ENCODE data around the gene UBE2M.

The UBE2M gene

DNA sequence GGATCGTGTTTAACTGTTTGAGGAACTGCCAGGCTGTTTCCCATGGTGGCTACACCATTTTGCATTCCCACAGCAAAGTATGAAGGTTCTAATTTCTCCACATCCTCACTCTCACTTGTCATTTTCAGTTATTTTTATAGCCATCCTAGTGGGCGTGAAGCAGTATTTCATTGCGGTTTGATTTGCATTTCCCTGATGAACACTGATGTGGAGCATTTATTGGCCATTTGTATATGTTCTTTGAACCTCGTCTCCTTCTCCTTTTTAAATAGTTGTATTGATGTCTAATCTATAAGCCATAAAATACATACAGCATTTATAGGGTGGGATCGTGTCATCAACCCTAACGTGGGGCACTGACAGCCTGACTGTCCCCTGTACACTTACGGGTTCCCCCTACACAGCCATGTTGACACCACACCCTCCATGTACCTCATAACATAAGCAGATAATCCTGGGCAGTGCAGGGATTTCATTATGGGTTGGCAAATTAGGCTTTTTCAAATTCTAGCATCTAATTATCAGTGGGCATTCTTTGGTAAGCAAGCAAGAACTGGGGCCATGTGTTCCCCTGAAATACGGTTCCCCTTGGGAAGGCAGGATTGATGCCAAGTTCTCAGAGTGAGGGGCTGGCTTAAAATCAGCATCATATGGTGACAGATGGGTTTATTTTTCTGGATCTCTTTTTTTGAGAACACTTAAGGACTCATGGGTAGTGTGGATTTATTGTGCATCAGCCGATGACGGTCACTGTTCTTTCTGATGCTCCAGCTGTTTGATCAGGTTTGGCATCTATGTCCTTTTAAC lies 27.2 kb downstream of the UBE2M start:
- POLR2A ChIA-PET, result interaction anchor here (1.4 kb wide), 1 partner anchor 12 kb away, joined by 5 read pairs; the partner anchor contains the start of gene TRIM28
- CTCF ChIA-PET, result no interaction called here
- TF ChIP-seq TARDBP (IDR thresholded peaks at IDR 0.05), result no peak
- no peak for TF ChIP-seq CTBP1 (IDR thresholded peaks at IDR 0.05; ENCODE audit: borderline replicate concordance)
- no peak for TF ChIP-seq LEF1 (IDR thresholded peaks at IDR 0.05; ENCODE audit: borderline replicate concordance)
- TF ChIP-seq SUZ12 (IDR thresholded peaks at IDR 0.05), result no peak
- TF ChIP-seq ELF4 (IDR thresholded peaks at IDR 0.05), result no peak
- TF ChIP-seq, protein P1, sequence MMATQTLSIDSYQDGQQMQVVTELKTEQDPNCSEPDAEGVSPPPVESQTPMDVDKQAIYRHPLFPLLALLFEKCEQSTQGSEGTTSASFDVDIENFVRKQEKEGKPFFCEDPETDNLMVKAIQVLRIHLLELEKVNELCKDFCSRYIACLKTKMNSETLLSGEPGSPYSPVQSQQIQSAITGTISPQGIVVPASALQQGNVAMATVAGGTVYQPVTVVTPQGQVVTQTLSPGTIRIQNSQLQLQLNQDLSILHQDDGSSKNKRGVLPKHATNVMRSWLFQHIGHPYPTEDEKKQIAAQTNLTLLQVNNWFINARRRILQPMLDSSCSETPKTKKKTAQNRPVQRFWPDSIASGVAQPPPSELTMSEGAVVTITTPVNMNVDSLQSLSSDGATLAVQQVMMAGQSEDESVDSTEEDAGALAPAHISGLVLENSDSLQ (IDR thresholded peaks at IDR 0.05), result no peak
- TF ChIP-seq FOXA1 (IDR thresholded peaks at IDR 0.05), result no peak
- no peak for TF ChIP-seq FOXM1 (IDR thresholded peaks at IDR 0.05; ENCODE audit: borderline replicate concordance)
- TF ChIP-seq FOXK2 (IDR thresholded peaks at IDR 0.05), result no peak
- no peak for TF ChIP-seq BHLHE40 (IDR thresholded peaks at IDR 0.05; ENCODE audit: borderline replicate concordance)
- no peak for TF ChIP-seq HDGF (IDR thresholded peaks at IDR 0.05; ENCODE audit: borderline replicate concordance)
- TF ChIP-seq ZNF384 (IDR thresholded peaks at IDR 0.05), result no peak
- no peak for TF ChIP-seq NFRKB (IDR thresholded peaks at IDR 0.05)
- TF ChIP-seq L3MBTL2 (conservative IDR thresholded peaks at IDR 0.05), result no peak
- no peak for TF ChIP-seq ARNT (IDR thresholded peaks at IDR 0.05)
- no peak for TF ChIP-seq SP1 (IDR thresholded peaks at IDR 0.05)
- DNase-seq (ENCODE audit: extremely low spot score), result no peak

DNA sequence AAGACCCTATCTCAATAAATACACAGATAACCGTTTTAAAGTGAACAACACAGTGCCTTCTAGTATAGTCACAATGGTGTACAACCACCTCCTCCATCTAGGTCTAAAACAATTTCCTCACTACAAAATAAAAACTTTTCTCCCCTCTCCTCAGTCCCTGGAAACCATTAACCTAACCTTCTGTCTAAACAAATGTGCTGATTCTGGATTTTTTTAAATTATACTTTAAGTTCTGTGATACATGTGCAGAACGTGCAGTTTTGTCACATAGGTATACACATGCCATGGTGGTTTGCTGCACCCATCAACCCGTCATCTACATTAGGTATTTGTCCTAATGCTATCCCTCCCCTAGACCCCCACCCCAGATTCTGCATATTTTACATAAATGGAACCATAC lies 29.0 kb downstream of the UBE2M start:
- ChIA-PET CTCF (interaction anchor here (0.8 to 1.4 kb wide), 2 partner anchors 10 to 142 kb away, joined by 3 to 5 read pairs; partner anchors contain the start of gene ZBTB45), POLR2A (interaction anchor here (0.9 to 1.1 kb wide), 2 partner anchors 9 to 14 kb away, joined by 3 to 5 read pairs; partner anchors contain the start of genes TRIM28 and ZBTB45)
- no peak for DNase-seq (ENCODE audit: extremely low spot score)
- no peak for TF ChIP-seq BHLHE40 (IDR thresholded peaks at IDR 0.05; ENCODE audit: borderline replicate concordance)

DNA sequence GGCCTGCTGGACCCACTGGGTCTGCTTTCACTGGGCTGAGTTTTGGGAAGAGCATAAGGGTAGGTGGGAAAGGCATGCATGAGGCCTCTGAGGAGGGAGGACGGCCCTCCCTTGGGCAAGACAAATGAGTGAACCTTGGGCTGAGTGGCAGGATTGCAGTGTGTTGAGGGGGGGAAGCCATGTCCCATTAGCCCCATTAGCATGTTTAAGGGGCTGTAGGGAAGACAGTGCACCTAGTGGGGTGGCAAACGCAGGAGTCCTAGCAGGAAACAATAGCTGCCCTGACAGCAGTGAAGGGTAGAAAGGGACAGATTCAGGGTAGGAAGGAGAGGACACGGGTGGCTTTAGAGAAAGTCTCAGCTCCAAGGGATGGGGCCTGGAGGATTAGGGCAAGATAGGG lies 35.7 kb downstream of the UBE2M start:
- ChIA-PET POLR2A (interaction anchor here (1.2 to 7.8 kb wide), 2 partner anchors 21 to 37 kb away, joined by 3 to 96 read pairs; partner anchors contain the start of gene TRIM28), CTCF (no interaction called here)
- TF ChIP-seq LEF1 (IDR thresholded peaks at IDR 0.05; ENCODE audit: borderline replicate concordance) (no peak), NFRKB (IDR thresholded peaks at IDR 0.05) (no peak), ZNF384 (IDR thresholded peaks at IDR 0.05) (no peak)
- DNase-seq (ENCODE audit: extremely low spot score), result no peak

DNA sequence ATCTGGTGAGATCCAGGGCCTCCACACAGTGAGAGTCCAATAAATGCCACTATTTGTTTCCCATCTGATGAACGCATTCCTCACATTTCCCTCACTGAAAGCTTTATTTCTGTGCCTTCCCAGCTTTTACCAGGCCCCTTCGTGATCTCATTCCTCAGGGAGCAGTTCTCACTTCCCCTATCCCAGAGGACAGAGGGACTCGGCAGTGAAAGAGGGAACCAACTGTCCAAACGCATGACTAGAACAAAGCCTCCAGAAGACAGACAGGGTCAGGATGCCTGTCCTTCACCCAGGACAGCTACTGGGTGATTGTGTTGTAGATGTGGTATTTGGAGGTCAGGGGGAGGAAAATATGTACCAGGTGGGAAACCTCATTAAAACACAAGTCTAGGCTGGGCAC lies 36.8 kb downstream of the UBE2M start:
- POLR2A ChIA-PET, result interaction anchor here (1.3 to 7.8 kb wide), 4 partner anchors 23 to 37 kb away, joined by 4 to 96 read pairs (median 48); partner anchors contain the start of genes CHMP2A, TRIM28 and UBE2M
- DNase-seq (ENCODE audit: extremely low spot score), result no peak
- CTCF ChIA-PET, result interaction anchor here (0.6 to 0.9 kb wide), 2 partner anchors 16 to 59 kb away, joined by 3 to 7 read pairs; no protein-coding TSS in a partner anchor
- TF ChIP-seq ARNT (IDR thresholded peaks at IDR 0.05), result no peak
- no peak for TF ChIP-seq L3MBTL2 (conservative IDR thresholded peaks at IDR 0.05)
- TF ChIP-seq TARDBP (IDR thresholded peaks at IDR 0.05), result no peak
- no peak for TF ChIP-seq LEF1 (IDR thresholded peaks at IDR 0.05; ENCODE audit: borderline replicate concordance)
- TF ChIP-seq ZNF384 (IDR thresholded peaks at IDR 0.05), result no peak
- no peak for TF ChIP-seq FOXK2 (IDR thresholded peaks at IDR 0.05)
- no peak for TF ChIP-seq BHLHE40 (IDR thresholded peaks at IDR 0.05; ENCODE audit: borderline replicate concordance)
- no peak for TF ChIP-seq ELF4 (IDR thresholded peaks at IDR 0.05)
- no peak for TF ChIP-seq SP1 (IDR thresholded peaks at IDR 0.05)
- TF ChIP-seq NFRKB (IDR thresholded peaks at IDR 0.05), result no peak
- TF ChIP-seq, protein P1 (IDR thresholded peaks at IDR 0.05), result no peak
- TF ChIP-seq SUZ12 (IDR thresholded peaks at IDR 0.05), result no peak
- TF ChIP-seq HDGF (IDR thresholded peaks at IDR 0.05; ENCODE audit: borderline replicate concordance), result no peak
- no peak for TF ChIP-seq FOXA1 (IDR thresholded peaks at IDR 0.05)
- no peak for TF ChIP-seq FOXM1 (IDR thresholded peaks at IDR 0.05; ENCODE audit: borderline replicate concordance)
- no peak for TF ChIP-seq CTBP1 (IDR thresholded peaks at IDR 0.05; ENCODE audit: borderline replicate concordance)

DNA sequence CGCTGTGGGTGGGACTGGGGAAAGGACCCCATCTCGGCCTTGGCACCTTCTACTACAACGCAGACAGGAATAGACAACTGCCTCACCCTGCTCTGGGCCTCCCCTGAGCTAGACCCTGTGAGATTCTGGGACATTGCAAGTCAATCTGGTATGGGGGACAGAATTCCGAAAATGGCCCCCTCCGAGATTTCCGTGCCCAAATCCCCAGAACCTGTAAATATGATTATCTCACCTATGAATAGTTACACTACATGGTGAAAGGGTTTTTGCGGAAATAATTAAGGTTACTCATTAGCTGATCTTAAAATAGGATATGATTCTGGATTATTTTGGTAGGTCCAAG lies 38.2 kb downstream of the UBE2M start:
- TF ChIP-seq CTBP1 (IDR thresholded peaks at IDR 0.05; ENCODE audit: borderline replicate concordance), result no peak
- POLR2A ChIA-PET, result interaction anchor here (0.5 to 7.8 kb wide), 33 partner anchors 9 to 839 kb away, joined by 3 to 96 read pairs (median 5); partner anchors contain the start of genes CHMP2A, TRIM28, UBE2M and ZNF274
- DNase-seq (ENCODE audit: extremely low spot score), result no peak
- CTCF ChIA-PET, result interaction anchor here (0.8 to 2.1 kb wide), 7 partner anchors 8 to 117 kb away, joined by 3 to 9 read pairs (median 5); partner anchors contain the start of genes CHMP2A and TRIM28

DNA sequence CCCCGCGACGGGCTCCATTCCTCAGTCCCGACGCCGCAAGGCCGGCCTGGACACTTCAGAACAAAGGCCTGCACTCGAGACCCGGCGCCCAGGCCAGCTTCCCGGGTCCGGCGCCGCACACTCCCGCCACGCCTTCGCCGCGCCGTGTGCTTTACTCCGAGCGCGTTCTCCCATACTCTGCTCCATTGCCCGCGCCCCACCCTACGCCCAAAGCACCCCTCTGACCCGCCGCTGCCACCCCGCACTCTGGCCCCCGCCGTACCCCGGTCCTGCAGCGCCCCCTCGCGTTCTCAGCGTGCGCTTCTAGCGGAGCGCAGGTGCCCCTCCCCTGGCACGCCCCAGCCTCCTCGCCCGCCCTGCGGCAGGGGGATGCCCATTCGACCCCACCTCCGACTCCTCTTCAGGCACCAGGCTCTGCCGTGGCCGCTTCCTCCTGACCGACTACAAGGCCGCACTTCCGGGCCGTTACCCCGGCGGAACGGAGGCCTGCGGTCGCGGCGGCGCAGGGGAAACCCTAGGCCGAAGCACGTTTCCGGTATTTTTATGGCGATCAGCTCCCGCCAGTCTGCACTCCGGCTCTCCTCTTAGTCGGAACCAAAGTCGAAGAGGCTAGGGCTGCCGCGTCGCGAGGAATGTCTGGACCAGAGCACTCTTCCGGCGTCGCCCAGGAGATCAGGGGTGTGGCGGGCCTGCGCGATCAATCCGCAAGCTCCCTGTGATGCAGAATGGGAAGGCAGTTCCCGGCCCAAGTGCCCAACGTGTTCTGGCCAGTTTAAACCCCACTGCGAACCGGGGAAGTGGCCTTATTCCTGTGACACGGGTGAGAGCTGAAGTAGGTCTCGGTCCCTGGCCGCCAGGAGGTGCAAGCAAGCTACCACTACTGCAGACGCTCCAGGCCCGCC lies 38.8 kb downstream of the UBE2M start, which contains the start of gene ZBTB45:
Gene ZBTB45, minus strand, starts transcription at position 456 of the 902 bp plus-strand sequence. CDS start 2,137 bp downstream, outside the sequence.
- ChIA-PET CTCF (interaction anchor here (0.6 to 2.1 kb wide), 9 partner anchors 9 to 117 kb away, joined by 3 to 9 read pairs (median 4); partner anchors contain the start of genes CHMP2A and TRIM28), POLR2A (interaction anchor here (0.5 to 7.8 kb wide), 39 partner anchors 9 to 838 kb away, joined by 3 to 96 read pairs (median 4); partner anchors contain the start of genes CHMP2A, TRIM28, UBE2M and ZNF274)
- TF ChIP-seq ARNT (IDR thresholded peaks at IDR 0.05) (peak; percentile 77), BHLHE40 (IDR thresholded peaks at IDR 0.05; ENCODE audit: borderline replicate concordance) (no peak), L3MBTL2 (conservative IDR thresholded peaks at IDR 0.05) (peak; percentile 42), FOXM1 (IDR thresholded peaks at IDR 0.05; ENCODE audit: borderline replicate concordance) (peak; percentile 45; the same call in 1 of the 2 replicates), TARDBP (IDR thresholded peaks at IDR 0.05) (no peak), CTBP1 (IDR thresholded peaks at IDR 0.05; ENCODE audit: borderline replicate concordance) (peak; percentile 96), ELF4 (IDR thresholded peaks at IDR 0.05) (peak; percentile 90)
- TF ChIP-seq, protein P1 (IDR thresholded peaks at IDR 0.05), result peak; percentile 77
- DNase-seq (ENCODE audit: extremely low spot score), result peak; percentile 87
